Stimulated activated CD4-positive, alpha-beta T cell treated with anti-CD3 and anti-CD28 coated beads, TNF-alpha, amount 100 ng/mL, for 24 hours (primary cell): Measurements from ENCODE around the gene CEP192.
A peak's percentile ranks its signal among the peaks of the same experiment; 100 is the strongest.
"Not testable (repeated sequence)": the region's sequence is repeated elsewhere in the genome, so short reads cannot be mapped to it uniquely, and the experiment has no call there.

ENCODE experiments used
- DNase-seq, 3 experiments: peaks; one replicate each; pipeline ENCODE4 v3.0.0-alpha.2; 2020; ENCODE audit warnings: low read depth in 3 of 3

Gene CEP192

GRCh38 chr18:13026583-13027270 is 35.6 kb downstream of the CEP192 start:
- no peak for DNase-seq

- no peak for DNase-seq
These were observed 37.7 kb downstream of the CEP192 start for GRCh38 chr18:13028869-13029268.

GRCh38 chr18:13032173-13032572 is 41.0 kb downstream of the CEP192 start:
- no peak for DNase-seq

- DNase-seq: no peak
These were observed 44.2 kb downstream of the CEP192 start for GRCh38 chr18:13035249-13035914.

GRCh38 chr18:13036622-13037320 is 45.6 kb downstream of the CEP192 start:
- no peak for DNase-seq

GRCh38 chr18:13039806-13040205 is 48.6 kb downstream of the CEP192 start:
- DNase-seq: no peak

GRCh38 chr18:13043066-13043465 is 51.9 kb downstream of the CEP192 start:
- no peak for DNase-seq

- DNase-seq: no peak
These were observed 57.0 kb downstream of the CEP192 start for GRCh38 chr18:13048061-13048595.

- peak in 1 of 3 experiments; percentile 9 for DNase-seq
These were observed 60.0 kb downstream of the CEP192 start for GRCh38 chr18:13051159-13051558.

- no peak for DNase-seq
These were observed 60.8 kb downstream of the CEP192 start for GRCh38 chr18:13051950-13052349.

- DNase-seq: no peak
These were observed 63.2 kb downstream of the CEP192 start for GRCh38 chr18:13054336-13054735.

GRCh38 chr18:13061630-13062189 is 70.5 kb downstream of the CEP192 start:
- no peak for DNase-seq

- peak in 1 of 3 experiments; percentile 7 for DNase-seq
These were observed 76.0 kb downstream of the CEP192 start for GRCh38 chr18:13067124-13067523.

GRCh38 chr18:13067966-13068365 is 76.8 kb downstream of the CEP192 start:
- DNase-seq: no peak

- DNase-seq: no peak
These were observed 79.3 kb downstream of the CEP192 start for GRCh38 chr18:13070460-13070859.

- no peak for DNase-seq
These were observed 85.7 kb downstream of the CEP192 start for GRCh38 chr18:13076886-13077285.

GRCh38 chr18:13077473-13077872 is 86.3 kb downstream of the CEP192 start:
- DNase-seq: no peak

GRCh38 chr18:13078065-13078464 is 86.9 kb downstream of the CEP192 start:
- not testable (repeated sequence) for DNase-seq

GRCh38 chr18:13086906-13087305 is 95.7 kb downstream of the CEP192 start:
- no peak for DNase-seq

GRCh38 chr18:13095466-13095865 is 104.3 kb downstream of the CEP192 start:
- no peak for DNase-seq

GRCh38 chr18:13096232-13096631 is 105.1 kb downstream of the CEP192 start:
- no peak for DNase-seq

GRCh38 chr18:13096719-13097118 is 105.6 kb downstream of the CEP192 start:
- no peak for DNase-seq
